GM23338 (cell line): ENCODE measurements around the gene SH3GL2.

ENCODE experiments used
- CREB1 ChIP-seq: fragments of 250-450 bp; sonication (Bioruptor Pico); IDR thresholded peaks from 2 replicates; pipeline ENCODE4 v1.5.0; 2020; ENCODE audit warnings: low read depth, mild to moderate bottlenecking, moderate library complexity
- EZH2 ChIP-seq: fragments of 200-600 bp; sonication (generic); IDR thresholded peaks from one replicate; pipeline ENCODE4 v1.8.0; 2017; ENCODE audit warnings: antibody characterized with exemption, mild to moderate bottlenecking, low read depth; ENCODE audit not compliant: unreplicated experiment
- EZH2phosphoT487 ChIP-seq: fragments of 200-600 bp; sonication (generic); IDR thresholded peaks from one replicate; pipeline ENCODE4 v1.8.1; 2018; ENCODE audit warnings: antibody characterized with exemption; ENCODE audit not compliant: unreplicated experiment
- JUNB ChIP-seq: IDR thresholded peaks from one replicate; pipeline ENCODE4 v1.6.1; 2016; ENCODE audit warnings: antibody characterized with exemption; ENCODE audit not compliant: unreplicated experiment
- POLR2AphosphoS5 ChIP-seq: IDR thresholded peaks from 2 replicates; pipeline ENCODE4 v1.6.1; 2016; ENCODE audit warnings: antibody characterized with exemption, low read depth
- TF ChIP-seq, protein P1 (sequence below), 2 experiments: fragments of 200-600 bp in 1 of 2; sonication (generic) in 1 of 2; conservative IDR thresholded peaks; 2 replicates each; pipeline versions ENCODE4 v1.5.1 to v1.6.1; 2016 to 2017; ENCODE audit warnings: antibody characterized with exemption in 2 of 2, low read depth in 2 of 2, mild to moderate bottlenecking in 2 of 2, moderate library complexity in 1 of 2
- TF ChIP-seq, protein P2 (sequence below): IDR thresholded peaks from one replicate; pipeline ENCODE4 v1.6.1; 2018; ENCODE audit warnings: antibody characterized with exemption; ENCODE audit not compliant: unreplicated experiment

DNA sequence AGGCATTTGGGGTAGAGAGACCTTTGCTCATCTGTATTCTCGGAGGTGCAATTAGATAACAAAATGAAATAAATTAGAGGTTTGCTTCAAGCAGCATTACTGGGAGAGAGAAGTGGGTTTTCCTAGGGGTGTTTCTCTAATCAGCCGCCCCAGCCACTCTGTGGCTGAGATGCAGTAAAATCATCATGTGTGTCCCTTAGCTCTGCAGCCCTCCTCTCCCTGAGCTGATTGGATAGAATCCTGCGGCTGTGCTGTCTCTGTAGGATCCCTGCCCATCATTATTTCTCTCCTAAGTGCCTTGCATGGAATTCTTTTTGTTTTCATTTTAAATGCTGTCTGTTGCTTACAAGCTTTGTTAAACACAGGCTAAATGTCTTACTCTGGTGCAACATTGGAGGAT, 171.4 kb downstream of the SH3GL2 start:
- TF ChIP-seq, protein P1, sequence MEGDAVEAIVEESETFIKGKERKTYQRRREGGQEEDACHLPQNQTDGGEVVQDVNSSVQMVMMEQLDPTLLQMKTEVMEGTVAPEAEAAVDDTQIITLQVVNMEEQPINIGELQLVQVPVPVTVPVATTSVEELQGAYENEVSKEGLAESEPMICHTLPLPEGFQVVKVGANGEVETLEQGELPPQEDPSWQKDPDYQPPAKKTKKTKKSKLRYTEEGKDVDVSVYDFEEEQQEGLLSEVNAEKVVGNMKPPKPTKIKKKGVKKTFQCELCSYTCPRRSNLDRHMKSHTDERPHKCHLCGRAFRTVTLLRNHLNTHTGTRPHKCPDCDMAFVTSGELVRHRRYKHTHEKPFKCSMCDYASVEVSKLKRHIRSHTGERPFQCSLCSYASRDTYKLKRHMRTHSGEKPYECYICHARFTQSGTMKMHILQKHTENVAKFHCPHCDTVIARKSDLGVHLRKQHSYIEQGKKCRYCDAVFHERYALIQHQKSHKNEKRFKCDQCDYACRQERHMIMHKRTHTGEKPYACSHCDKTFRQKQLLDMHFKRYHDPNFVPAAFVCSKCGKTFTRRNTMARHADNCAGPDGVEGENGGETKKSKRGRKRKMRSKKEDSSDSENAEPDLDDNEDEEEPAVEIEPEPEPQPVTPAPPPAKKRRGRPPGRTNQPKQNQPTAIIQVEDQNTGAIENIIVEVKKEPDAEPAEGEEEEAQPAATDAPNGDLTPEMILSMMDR (conservative IDR thresholded peaks at IDR 0.05; ENCODE audit: low read depth in 2 of 2): no peak
- TF ChIP-seq CREB1 (CRISPR knock-in tag): no peak
- no peak for TF ChIP-seq EZH2phosphoT487
- TF ChIP-seq, protein P2, sequence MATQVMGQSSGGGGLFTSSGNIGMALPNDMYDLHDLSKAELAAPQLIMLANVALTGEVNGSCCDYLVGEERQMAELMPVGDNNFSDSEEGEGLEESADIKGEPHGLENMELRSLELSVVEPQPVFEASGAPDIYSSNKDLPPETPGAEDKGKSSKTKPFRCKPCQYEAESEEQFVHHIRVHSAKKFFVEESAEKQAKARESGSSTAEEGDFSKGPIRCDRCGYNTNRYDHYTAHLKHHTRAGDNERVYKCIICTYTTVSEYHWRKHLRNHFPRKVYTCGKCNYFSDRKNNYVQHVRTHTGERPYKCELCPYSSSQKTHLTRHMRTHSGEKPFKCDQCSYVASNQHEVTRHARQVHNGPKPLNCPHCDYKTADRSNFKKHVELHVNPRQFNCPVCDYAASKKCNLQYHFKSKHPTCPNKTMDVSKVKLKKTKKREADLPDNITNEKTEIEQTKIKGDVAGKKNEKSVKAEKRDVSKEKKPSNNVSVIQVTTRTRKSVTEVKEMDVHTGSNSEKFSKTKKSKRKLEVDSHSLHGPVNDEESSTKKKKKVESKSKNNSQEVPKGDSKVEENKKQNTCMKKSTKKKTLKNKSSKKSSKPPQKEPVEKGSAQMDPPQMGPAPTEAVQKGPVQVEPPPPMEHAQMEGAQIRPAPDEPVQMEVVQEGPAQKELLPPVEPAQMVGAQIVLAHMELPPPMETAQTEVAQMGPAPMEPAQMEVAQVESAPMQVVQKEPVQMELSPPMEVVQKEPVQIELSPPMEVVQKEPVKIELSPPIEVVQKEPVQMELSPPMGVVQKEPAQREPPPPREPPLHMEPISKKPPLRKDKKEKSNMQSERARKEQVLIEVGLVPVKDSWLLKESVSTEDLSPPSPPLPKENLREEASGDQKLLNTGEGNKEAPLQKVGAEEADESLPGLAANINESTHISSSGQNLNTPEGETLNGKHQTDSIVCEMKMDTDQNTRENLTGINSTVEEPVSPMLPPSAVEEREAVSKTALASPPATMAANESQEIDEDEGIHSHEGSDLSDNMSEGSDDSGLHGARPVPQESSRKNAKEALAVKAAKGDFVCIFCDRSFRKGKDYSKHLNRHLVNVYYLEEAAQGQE: no peak
- TF ChIP-seq JUNB: no peak
- no peak for TF ChIP-seq EZH2
- TF ChIP-seq POLR2AphosphoS5: no peak
